Mammary epithelial cell (primary cell): Measurements from ENCODE around the gene PDCD2.

Experiments used
- EZH2 ChIP-seq: IDR thresholded peaks from 2 replicates; pipeline ENCODE4 v1.6.1; 2012; ENCODE audit warnings: low read length, inconsistent platforms, borderline replicate concordance
- TF ChIP-seq, protein P1 (sequence below), 2 donors: IDR thresholded peaks in 1 of 2; conservative IDR thresholded peaks in 1 of 2; 2 replicates each; pipeline ENCODE4 v1.5.1; 2011 to 2012; ENCODE audit warnings: inconsistent platforms in 2 of 2, low read length in 2 of 2, mild to moderate bottlenecking in 2 of 2, control low read depth in 1 of 2, low read depth in 1 of 2; ENCODE audit not compliant: insufficient read depth in 1 of 2; ENCODE audit errors: extremely low read depth in 1 of 2

DNA sequence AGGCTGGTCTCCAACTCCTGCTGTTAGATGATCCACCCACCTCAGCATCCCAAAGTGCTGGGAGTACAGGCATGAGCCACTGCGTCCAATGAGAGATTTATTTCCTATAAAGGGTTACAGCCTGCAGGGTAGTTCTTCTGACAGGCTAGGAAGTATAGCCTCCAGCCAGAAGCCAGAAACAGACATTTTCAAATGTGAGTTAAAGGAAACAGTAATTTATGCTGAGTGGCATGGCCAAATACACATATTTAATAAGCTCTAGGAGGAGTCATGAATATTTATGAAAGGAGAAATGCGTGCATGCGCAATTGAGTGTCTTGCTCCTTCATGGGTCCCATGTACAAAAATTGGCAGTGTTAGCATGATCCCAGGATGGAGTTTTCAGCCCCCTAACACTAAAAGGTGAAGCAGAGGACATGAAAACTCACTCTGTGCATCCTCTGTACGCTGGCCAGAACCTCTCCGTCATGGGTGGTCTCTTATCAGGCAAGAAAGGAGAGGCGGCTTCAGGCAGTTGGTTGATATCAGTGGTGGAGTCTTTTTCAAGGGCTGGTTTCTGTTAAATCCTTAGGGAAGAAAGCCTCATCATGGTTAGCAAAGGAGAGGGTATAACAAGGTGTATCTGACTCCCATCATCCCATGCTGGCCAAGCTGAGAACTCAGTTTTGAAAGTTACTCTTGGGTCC is 21.3 kb upstream of the PDCD2 start:
- TF ChIP-seq, protein P1, sequence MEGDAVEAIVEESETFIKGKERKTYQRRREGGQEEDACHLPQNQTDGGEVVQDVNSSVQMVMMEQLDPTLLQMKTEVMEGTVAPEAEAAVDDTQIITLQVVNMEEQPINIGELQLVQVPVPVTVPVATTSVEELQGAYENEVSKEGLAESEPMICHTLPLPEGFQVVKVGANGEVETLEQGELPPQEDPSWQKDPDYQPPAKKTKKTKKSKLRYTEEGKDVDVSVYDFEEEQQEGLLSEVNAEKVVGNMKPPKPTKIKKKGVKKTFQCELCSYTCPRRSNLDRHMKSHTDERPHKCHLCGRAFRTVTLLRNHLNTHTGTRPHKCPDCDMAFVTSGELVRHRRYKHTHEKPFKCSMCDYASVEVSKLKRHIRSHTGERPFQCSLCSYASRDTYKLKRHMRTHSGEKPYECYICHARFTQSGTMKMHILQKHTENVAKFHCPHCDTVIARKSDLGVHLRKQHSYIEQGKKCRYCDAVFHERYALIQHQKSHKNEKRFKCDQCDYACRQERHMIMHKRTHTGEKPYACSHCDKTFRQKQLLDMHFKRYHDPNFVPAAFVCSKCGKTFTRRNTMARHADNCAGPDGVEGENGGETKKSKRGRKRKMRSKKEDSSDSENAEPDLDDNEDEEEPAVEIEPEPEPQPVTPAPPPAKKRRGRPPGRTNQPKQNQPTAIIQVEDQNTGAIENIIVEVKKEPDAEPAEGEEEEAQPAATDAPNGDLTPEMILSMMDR (conservative IDR thresholded peaks at IDR 0.05 in 1 of 2, IDR thresholded peaks at IDR 0.05 in 1 of 2; ENCODE audit: extremely low read depth in 1 of 2, insufficient read depth in 1 of 2, low read depth in 1 of 2, low read length in 2 of 2) = no peak
- TF ChIP-seq EZH2 = peak; percentile 47
